A549 (cell line): ENCODE measurements around the gene MAGI2. TPM values are rescaled to one million over a fixed set of nuclear protein-coding genes. Genes with fewer than 3 reads are reported as not detected.

Source experiments
- ATAC-seq, 2 experiments: fragments of 200-7000 bp in 1 of 2; fragments of >200 bp in 1 of 2; cut with Nextera tagmentation in 1 of 2; cut with Tn5 transposase in 1 of 2; 3 replicates each; pipeline versions ENCODE4 v1.8.0 to v1.9.1; 2018 to 2020; ENCODE audit warnings: mild to moderate bottlenecking in 1 of 2, moderate library complexity in 1 of 2
- CTCF ChIA-PET: fragments of 300-600 bp; sonication (Branson Sonifier 250); formaldehyde crosslinking; extraction: SDS; loops from one replicate; lab custom pipeline; 2021; ENCODE audit warnings: antibody characterized with exemption, inconsistent platforms; lab: Yijun Ruan, JAX
- POLR2A ChIA-PET: fragments of 350-600 bp; formaldehyde crosslinking; extraction: SDS; loops from one replicate; lab custom pipeline; 2021; ENCODE audit warnings: antibody characterized with exemption, inconsistent platforms; lab: Yijun Ruan, JAX
- DNase-seq, 2 experiments: peaks; one replicate each; pipeline versions ENCODE4 v3.0.0 to v3.0.0-alpha.2; 2011 to 2016; ENCODE audit warnings: low read depth in 1 of 2, low spot score in 1 of 2
- FAIRE-seq: peaks from 2 replicates; lab custom pipeline; 2011; peaks lifted over from hg19 to GRCh38; lab: Jason Lieb, UNC
- H3K27ac ChIP-seq, 2 experiments: fragments of >200 bp; sonication (Bioruptor Twin); formaldehyde crosslinking; 3 replicates each; pipeline ENCODE4 v1.5.1; 2016 to 2017
- H3K4me1 ChIP-seq: fragments of >200 bp; sonication (Bioruptor Twin); formaldehyde crosslinking; 3 replicates; pipeline ENCODE4 v1.6.1; 2016
- H3K4me2 ChIP-seq: fragments of >200 bp; sonication (Bioruptor Twin); formaldehyde crosslinking; 3 replicates; pipeline ENCODE4 v1.6.1; 2016
- H3K4me3 ChIP-seq: fragments of >200 bp; sonication (Bioruptor Twin); formaldehyde crosslinking; 3 replicates; pipeline ENCODE4 v1.5.1; 2016
- H3K9me3 ChIP-seq: fragments of >200 bp; sonication (Bioruptor Twin); formaldehyde crosslinking; 3 replicates; pipeline ENCODE4 v1.6.1; 2016
- BHLHE40 ChIP-seq: IDR thresholded peaks from 2 replicates; pipeline ENCODE4 v1.6.1; 2012; ENCODE audit warnings: low read depth, low read length, inconsistent platforms
- CBX2 ChIP-seq: fragments of 200-600 bp; sonication (generic); IDR thresholded peaks from 2 replicates; pipeline ENCODE4 v1.6.1; 2016; ENCODE audit warnings: low read depth, mild to moderate bottlenecking, borderline replicate concordance
- CEBPB ChIP-seq, 2 experiments: fragments of >200 bp in 1 of 2; sonication (Bioruptor Twin) in 1 of 2; formaldehyde crosslinking in 1 of 2; IDR thresholded peaks; 2 replicates each; pipeline ENCODE4 v1.6.1; 2012 to 2016
- CHD4 ChIP-seq: fragments of 200-600 bp; sonication (generic); IDR thresholded peaks from 2 replicates; pipeline ENCODE4 v1.6.1; 2016; ENCODE audit warnings: antibody characterized with exemption, mild to moderate bottlenecking, borderline replicate concordance
- CTCF ChIP-seq: fragments of >200 bp; sonication (Bioruptor Twin); formaldehyde crosslinking; IDR thresholded peaks from 3 replicates; pipeline ENCODE4 v1.5.1; 2016
- EHF ChIP-seq: fragments of 250-450 bp; sonication (Bioruptor Pico); IDR thresholded peaks from 2 replicates; pipeline ENCODE4 v1.5.0; 2020; ENCODE audit warnings: mild to moderate bottlenecking
- ELK1 ChIP-seq: fragments of 150-350 bp; IDR thresholded peaks from 2 replicates; pipeline ENCODE4 v1.6.1; 2014; ENCODE audit warnings: low read depth, mild to moderate bottlenecking, low read length
- EP300 ChIP-seq, 2 experiments: fragments of >200 bp; sonication (Bioruptor Twin); formaldehyde crosslinking; IDR thresholded peaks; 2 replicates in 1 of 2; 3 replicates in 1 of 2; pipeline ENCODE4 v1.6.1; 2016 to 2017
- ESRRA ChIP-seq: fragments of 150-350 bp; IDR thresholded peaks from 2 replicates; pipeline ENCODE4 v1.6.1; 2014; ENCODE audit warnings: mild to moderate bottlenecking, low read length, borderline replicate concordance
- FOSB ChIP-seq: fragments of 250-450 bp; sonication (Bioruptor Pico); IDR thresholded peaks from 2 replicates; pipeline ENCODE4 v1.5.0; 2020; ENCODE audit warnings: mild to moderate bottlenecking, moderate library complexity
- FOSL2 ChIP-seq, 2 experiments: fragments of 450-650 bp in 1 of 2; fragments of >200 bp in 1 of 2; sonication (Bioruptor Twin) in 1 of 2; formaldehyde crosslinking; IDR thresholded peaks; 2 replicates each; pipeline versions ENCODE4 v1.5.0 to v1.6.1; 2016 to 2020; ENCODE audit warnings: mild to moderate bottlenecking in 1 of 2, moderate library complexity in 1 of 2
- FOXS1 ChIP-seq: fragments of 250-450 bp; sonication (Bioruptor Pico); IDR thresholded peaks from 2 replicates; pipeline ENCODE4 v1.5.0; 2020; ENCODE audit warnings: mild to moderate bottlenecking, moderate library complexity
- GATA3 ChIP-seq: IDR thresholded peaks from 2 replicates; pipeline ENCODE4 v1.6.1; 2012; ENCODE audit warnings: borderline replicate concordance
- HDAC2 ChIP-seq: fragments of 200-600 bp; sonication (generic); IDR thresholded peaks from 2 replicates; pipeline ENCODE4 v1.6.1; 2016
- HES2 ChIP-seq: fragments of >200 bp; sonication (Bioruptor Twin); formaldehyde crosslinking; IDR thresholded peaks from 2 replicates; pipeline ENCODE4 v1.6.1; 2016
- HEYL ChIP-seq: fragments of 250-450 bp; sonication (Bioruptor Pico); IDR thresholded peaks from 2 replicates; pipeline ENCODE4 v1.8.0; 2021; ENCODE audit warnings: mild to moderate bottlenecking, moderate library complexity
- HMGXB4 ChIP-seq: fragments of 250-450 bp; sonication (Bioruptor Pico); IDR thresholded peaks from 2 replicates; pipeline ENCODE4 v1.5.0; 2021; ENCODE audit warnings: mild to moderate bottlenecking, moderate library complexity, borderline replicate concordance
- HOXB5 ChIP-seq: fragments of 250-450 bp; sonication (Bioruptor Pico); IDR thresholded peaks from 2 replicates; pipeline ENCODE4 v1.5.0; 2020; ENCODE audit warnings: mild to moderate bottlenecking, moderate library complexity
- JUN ChIP-seq, 2 experiments: fragments of >200 bp; sonication (Bioruptor Twin); formaldehyde crosslinking; IDR thresholded peaks; 2 replicates in 1 of 2; 3 replicates in 1 of 2; pipeline ENCODE4 v1.6.1; 2016 to 2017
- JUNB ChIP-seq: fragments of >200 bp; sonication (Bioruptor Twin); formaldehyde crosslinking; IDR thresholded peaks from 2 replicates; pipeline ENCODE4 v1.6.1; 2016
- KDM1A ChIP-seq: fragments of 200-600 bp; sonication (generic); IDR thresholded peaks from 2 replicates; pipeline ENCODE4 v1.6.1; 2016; ENCODE audit warnings: low read depth, mild to moderate bottlenecking
- MAX ChIP-seq: IDR thresholded peaks from 2 replicates; pipeline ENCODE4 v1.6.1; 2012
- NPAS2 ChIP-seq: fragments of 250-450 bp; sonication (Bioruptor Pico); IDR thresholded peaks from 2 replicates; pipeline ENCODE4 v1.8.0; 2022; ENCODE audit warnings: mild to moderate bottlenecking, moderate library complexity, borderline replicate concordance
- NR3C1 ChIP-seq: fragments of >200 bp; sonication (Bioruptor Twin); formaldehyde crosslinking; IDR thresholded peaks from 3 replicates; pipeline ENCODE4 v1.6.1; 2017
- PHF8 ChIP-seq: fragments of 200-600 bp; sonication (generic); IDR thresholded peaks from 2 replicates; pipeline ENCODE4 v1.6.1; 2016; ENCODE audit warnings: low read depth, mild to moderate bottlenecking, antibody characterized with exemption, moderate library complexity, borderline replicate concordance
- RAD21 ChIP-seq, 2 experiments: fragments of >200 bp in 1 of 2; sonication (Bioruptor Twin) in 1 of 2; formaldehyde crosslinking in 1 of 2; IDR thresholded peaks in 1 of 2; conservative IDR thresholded peaks in 1 of 2; 2 replicates in 1 of 2; 3 replicates in 1 of 2; pipeline ENCODE4 v1.6.1; 2012 to 2018; ENCODE audit warnings: inconsistent platforms in 1 of 2
- RCOR1 ChIP-seq: fragments of 150-350 bp; IDR thresholded peaks from 2 replicates; pipeline ENCODE4 v1.6.1; 2014; ENCODE audit warnings: antibody characterized with exemption, low read length, low read depth
- RFX5 ChIP-seq: fragments of 450-650 bp; IDR thresholded peaks from 2 replicates; pipeline ENCODE4 v1.7.1; 2014; ENCODE audit warnings: antibody characterized with exemption, mild to moderate bottlenecking, moderate library complexity
- TFCP2L1 ChIP-seq: fragments of 250-450 bp; sonication (Bioruptor Pico); IDR thresholded peaks from 2 replicates; pipeline ENCODE4 v1.5.0; 2021; ENCODE audit warnings: mild to moderate bottlenecking
- TP53 ChIP-seq: fragments of 250-450 bp; sonication (Bioruptor Pico); IDR thresholded peaks from 2 replicates; pipeline ENCODE4 v1.5.0; 2021; ENCODE audit warnings: mild to moderate bottlenecking, moderate library complexity
- ZC3H11A ChIP-seq: fragments of 450-650 bp; IDR thresholded peaks from 2 replicates; pipeline ENCODE4 v1.6.1; 2014; ENCODE audit warnings: antibody characterized with exemption, mild to moderate bottlenecking
- ZFP36 ChIP-seq: fragments of 450-650 bp; IDR thresholded peaks from 2 replicates; pipeline ENCODE4 v1.6.1; 2014; ENCODE audit warnings: borderline replicate concordance; ENCODE audit not compliant: partially characterized antibody
- ZSCAN20 ChIP-seq: fragments of 250-450 bp; sonication (Bioruptor Pico); IDR thresholded peaks from 2 replicates; pipeline ENCODE4 v1.8.0; 2022; ENCODE audit warnings: mild to moderate bottlenecking, moderate library complexity
- WGBS: methylation state at CpG from one replicate; pipeline ENCODE4 v1.1.6; 2017; ENCODE audit errors: missing lambda C conversion rate; 5-methylcytosine and 5-hydroxymethylcytosine counted together
- polyA plus RNA-seq, 4 experiments: library from polyadenylated mRNA; depleted of rRNA in 3 of 4; stranded (reverse); fragments of >200 nt; fragmentation: RNase III in 1 of 4; extraction: RNeasy Plus Mini Kit Qiagen cat#74134 plus additional on column Dnase treatment in 1 of 4; gene quantifications; 2 replicates in 3 of 4; 3 replicates in 1 of 4; pipeline ENCODE4 v1.2.3, GENCODE V29; 2011 to 2017

MAGI2 gene
- polyA plus RNA-seq, 2 of the 4 experiments (the other 2 are of a cell fraction): 0.48 to 0.81 TPM

GRCh38 chr7:78357709-78358108 is 1095.8 kb downstream of the MAGI2 start (continued):
- no peak for TF ChIP-seq MAX
- TF ChIP-seq BHLHE40: no peak
- TF ChIP-seq EHF (CRISPR knock-in tag): no peak

- TF ChIP-seq NR3C1 (no peak), CEBPB (IDR thresholded peaks at IDR 0.05) (no peak), KDM1A (no peak), RAD21 (conservative IDR thresholded peaks at IDR 0.05 in 1 of 2, IDR thresholded peaks at IDR 0.05 in 1 of 2) (no peak), JUNB (no peak), EP300 (IDR thresholded peaks at IDR 0.05) (no peak), HDAC2 (no peak), HOXB5 (no peak), FOSB (CRISPR knock-in tag) (no peak), ELK1 (no peak), ZC3H11A (no peak)
- TF ChIP-seq, all 56 proteins: peak for 0
- no peak for DNase-seq
- Histone ChIP-seq H3K4me3 (no peak overlapping the region), H3K27ac (no peak overlapping the region), H3K9me3 (no peaks in the 10 kb centered on the region), H3K4me1 (no peaks in the 10 kb centered on the region), H3K4me2 (no peak overlapping the region)
- 2% methylated on average over 3 of the region's 3 CpGs for whole genome bisulfite sequencing
- CTCF ChIA-PET: no interaction called here
- POLR2A ChIA-PET: no interaction called here
- no peak for ATAC-seq
- no peak for FAIRE-seq
These were observed 1097.6 kb downstream of the MAGI2 start for GRCh38 chr7:78355834-78356233.

GRCh38 chr7:78350926-78351325 is 1102.5 kb downstream of the MAGI2 start:
- ATAC-seq: no peak
- POLR2A ChIA-PET: no interaction called here

GRCh38 chr7:78350391-78350790 is 1103.1 kb downstream of the MAGI2 start:
- ATAC-seq: no peak
- ChIA-PET POLR2A (no interaction called here), CTCF (no interaction called here)
- no peaks in the 10 kb centered on the region for H3K4me1 ChIP-seq
- FAIRE-seq: no peak
- H3K9me3 ChIP-seq: no peaks in the 10 kb centered on the region
- DNase-seq: no peak
- WGBS: 5% methylated on average over 1 of the region's 1 CpG
- H3K4me3 ChIP-seq: no peak overlapping the region
- no peak overlapping the region for H3K4me2 ChIP-seq
- no peak overlapping the region for H3K27ac ChIP-seq
- no peak for TF ChIP-seq FOXS1
- TF ChIP-seq PHF8: no peak
- no peak for TF ChIP-seq EHF (CRISPR knock-in tag)
- TF ChIP-seq ESRRA: no peak
- TF ChIP-seq ZSCAN20 (CRISPR knock-in tag): no peak
- no peak for TF ChIP-seq HEYL (CRISPR knock-in tag)
- TF ChIP-seq RCOR1: no peak
- TF ChIP-seq HES2: no peak
- no peak for TF ChIP-seq FOSL2 (IDR thresholded peaks at IDR 0.05)
- TF ChIP-seq FOSL2 (CRISPR knock-in tag; IDR thresholded peaks at IDR 0.05): no peak
- TF ChIP-seq HMGXB4 (CRISPR knock-in tag): no peak
- TF ChIP-seq CTCF: no peak
- TF ChIP-seq TP53 (CRISPR knock-in tag): no peak

More at GRCh38 chr7:78350926-78351325, 1102.5 kb downstream of the MAGI2 start:
- CTCF ChIA-PET: no interaction called here
- no peak overlapping the region for H3K4me2 ChIP-seq
- no peak for TF ChIP-seq ESRRA
- TF ChIP-seq KDM1A: no peak
- TF ChIP-seq GATA3: no peak
- TF ChIP-seq RFX5: no peak
- TF ChIP-seq JUN (IDR thresholded peaks at IDR 0.05): no peak
- TF ChIP-seq EP300 (IDR thresholded peaks at IDR 0.05): no peak
- TF ChIP-seq ZFP36: no peak
- no peak for TF ChIP-seq RCOR1
- TF ChIP-seq RAD21 (conservative IDR thresholded peaks at IDR 0.05 in 1 of 2, IDR thresholded peaks at IDR 0.05 in 1 of 2): no peak
- TF ChIP-seq CBX2: no peak
- TF ChIP-seq PHF8: no peak
- no peak for TF ChIP-seq NPAS2 (CRISPR knock-in tag)
- TF ChIP-seq CHD4: no peak
- no peak for TF ChIP-seq BHLHE40
- TF ChIP-seq TFCP2L1: no peak
- no peaks in the 10 kb centered on the region for H3K4me1 ChIP-seq
- DNase-seq (no peak), FAIRE-seq (no peak)
- 0% methylated on average over 3 of the region's 3 CpGs for WGBS
- H3K9me3 ChIP-seq: no peaks in the 10 kb centered on the region
- no peak overlapping the region for H3K4me3 ChIP-seq
- H3K27ac ChIP-seq: no peak overlapping the region
